Heart left ventricle (tissue), 13 donors: Measurements from ENCODE around the gene LY6G5B.

Experiments
- POLR2A ChIP-seq, 2 donors: fragments of 450-650 bp; IDR thresholded peaks; one replicate each; pipeline ENCODE4 v1.6.1; 2017; ENCODE audit warnings: antibody characterized with exemption in 2 of 2, mild to moderate bottlenecking in 2 of 2, moderate library complexity in 2 of 2
- TF ChIP-seq, protein P1 (sequence below), 12 donors: fragments of 200-600 bp; sonication (generic) in 4 of 12; IDR thresholded peaks; one replicate each; pipeline versions ENCODE4 v1.5.0 to v1.8.0; 2018 to 2022; ENCODE audit warnings: antibody characterized with exemption in 12 of 12, mild to moderate bottlenecking in 5 of 12
- donor health status: ischemic (EF 13 %, LVEDD 7.1; RV severe dilation, severe dysfunction).
- donor health status: DM: no; HTN: yes; CAD: no.
- donor health status: DM: no; HTN: no; CAD: no.
- donor health status: ischemic (EF 25% LVEDD 6.9; RV normal size, moderate dysfunction).
- donor health status: ischemic (EF 25% LVEDD 5.7; RV mildly dilated, moderate dysfunction).
- donor health status: ischemic (EF 35%, LVEDD 5.7; RV mildly dilated, moderate dysfunction).
- donor health status: nonischemic (EF 11% LVEDD 7.7; RV severe dilation, severe dysfunction).
- donor health status: DM: yes; HTN: yes; CAD: no.
- donor health status: PGD.
- donor health status: ischemic (EF 29% LVEDD 5.4; RV normal size, mild dysfunction).
- donor health status: nonischemic (EF 23%, LVEDD 6.1; RV moderate dilation, normal function).

DNA sequence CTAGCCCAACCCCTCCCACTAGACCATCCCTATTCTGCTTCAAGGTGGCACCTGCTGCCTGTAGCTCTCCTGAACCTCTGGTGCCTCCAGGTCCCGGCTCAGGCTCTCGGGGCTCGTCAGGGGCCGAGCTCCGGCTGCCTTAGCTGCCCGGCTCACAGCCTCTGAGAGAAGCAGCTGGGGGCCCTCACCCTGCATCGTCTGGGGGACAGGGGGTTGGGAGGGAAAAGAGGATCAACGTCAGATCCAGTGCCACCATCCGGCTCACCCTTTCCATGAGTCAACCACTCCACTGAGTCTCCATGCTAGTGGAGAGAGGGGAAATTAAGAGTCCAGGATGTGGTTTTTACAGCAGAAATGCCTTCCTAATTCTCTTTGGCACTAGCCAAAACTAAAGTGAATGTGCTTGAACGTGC lies 30.3 kb upstream of the LY6G5B start:
- TF ChIP-seq, protein P1, sequence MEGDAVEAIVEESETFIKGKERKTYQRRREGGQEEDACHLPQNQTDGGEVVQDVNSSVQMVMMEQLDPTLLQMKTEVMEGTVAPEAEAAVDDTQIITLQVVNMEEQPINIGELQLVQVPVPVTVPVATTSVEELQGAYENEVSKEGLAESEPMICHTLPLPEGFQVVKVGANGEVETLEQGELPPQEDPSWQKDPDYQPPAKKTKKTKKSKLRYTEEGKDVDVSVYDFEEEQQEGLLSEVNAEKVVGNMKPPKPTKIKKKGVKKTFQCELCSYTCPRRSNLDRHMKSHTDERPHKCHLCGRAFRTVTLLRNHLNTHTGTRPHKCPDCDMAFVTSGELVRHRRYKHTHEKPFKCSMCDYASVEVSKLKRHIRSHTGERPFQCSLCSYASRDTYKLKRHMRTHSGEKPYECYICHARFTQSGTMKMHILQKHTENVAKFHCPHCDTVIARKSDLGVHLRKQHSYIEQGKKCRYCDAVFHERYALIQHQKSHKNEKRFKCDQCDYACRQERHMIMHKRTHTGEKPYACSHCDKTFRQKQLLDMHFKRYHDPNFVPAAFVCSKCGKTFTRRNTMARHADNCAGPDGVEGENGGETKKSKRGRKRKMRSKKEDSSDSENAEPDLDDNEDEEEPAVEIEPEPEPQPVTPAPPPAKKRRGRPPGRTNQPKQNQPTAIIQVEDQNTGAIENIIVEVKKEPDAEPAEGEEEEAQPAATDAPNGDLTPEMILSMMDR (IDR thresholded peaks at IDR 0.05) = no peak
- no peak for TF ChIP-seq POLR2A (IDR thresholded peaks at IDR 0.05)
